Measurements from ENCODE around the gene WDR1. TPM values are rescaled to one million over a fixed set of nuclear protein-coding genes. Genes with fewer than 3 reads are reported as not detected.

Gene WDR1
- total and polyA plus RNA-seq, 8 donors = 30.0 to 102 (median 57.7) TPM

- no peak for FAIRE-seq
Observed at GRCh38 chr4:10091531-10092181, 24.9 kb downstream of the WDR1 start.

GRCh38 chr4:10090467-10091250 is 25.9 kb downstream of the WDR1 start:
- no peaks in the 10 kb centered on the region for H3K9me3 ChIP-seq
- TF ChIP-seq, protein P1, sequence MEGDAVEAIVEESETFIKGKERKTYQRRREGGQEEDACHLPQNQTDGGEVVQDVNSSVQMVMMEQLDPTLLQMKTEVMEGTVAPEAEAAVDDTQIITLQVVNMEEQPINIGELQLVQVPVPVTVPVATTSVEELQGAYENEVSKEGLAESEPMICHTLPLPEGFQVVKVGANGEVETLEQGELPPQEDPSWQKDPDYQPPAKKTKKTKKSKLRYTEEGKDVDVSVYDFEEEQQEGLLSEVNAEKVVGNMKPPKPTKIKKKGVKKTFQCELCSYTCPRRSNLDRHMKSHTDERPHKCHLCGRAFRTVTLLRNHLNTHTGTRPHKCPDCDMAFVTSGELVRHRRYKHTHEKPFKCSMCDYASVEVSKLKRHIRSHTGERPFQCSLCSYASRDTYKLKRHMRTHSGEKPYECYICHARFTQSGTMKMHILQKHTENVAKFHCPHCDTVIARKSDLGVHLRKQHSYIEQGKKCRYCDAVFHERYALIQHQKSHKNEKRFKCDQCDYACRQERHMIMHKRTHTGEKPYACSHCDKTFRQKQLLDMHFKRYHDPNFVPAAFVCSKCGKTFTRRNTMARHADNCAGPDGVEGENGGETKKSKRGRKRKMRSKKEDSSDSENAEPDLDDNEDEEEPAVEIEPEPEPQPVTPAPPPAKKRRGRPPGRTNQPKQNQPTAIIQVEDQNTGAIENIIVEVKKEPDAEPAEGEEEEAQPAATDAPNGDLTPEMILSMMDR (IDR thresholded peaks at IDR 0.05) = no peak
- no peak for ATAC-seq
- intact Hi-C loops (cut with DNase I) = no loop called here
- peak overlapping the region in 1 of 4 donors; percentile 44 for H3K27ac ChIP-seq
- no peaks in the 10 kb centered on the region for H3K27me3 ChIP-seq
- no peak overlapping the region for H3K4me3 ChIP-seq
- WGBS, 2 donors = 92 to 93% methylated on average over 21 of the region's 21 CpGs
- peaks cover 0 to 5% (median 0%) of the 10 kb centered on the region in 3 donors for H3K4me1 ChIP-seq
- no peak for FAIRE-seq
- peaks cover 5 to 63% (median 34%) of the 10 kb centered on the region in 3 donors for H3K36me3 ChIP-seq
- peak in 1 of 6 donors; percentile 20 for DNase-seq

More at GRCh38 chr4:10091531-10092181, 24.9 kb downstream of the WDR1 start:
- no peaks in the 10 kb centered on the region for H3K9me3 ChIP-seq
- H3K36me3 ChIP-seq = peaks cover 5 to 62% (median 25%) of the 10 kb centered on the region in 3 donors
- DNase-seq = peak in 1 of 6 donors; percentile 16
- WGBS, 2 donors = 93 to 96% methylated on average over 19 of the region's 19 CpGs
- no peak overlapping the region for H3K4me3 ChIP-seq
- H3K27ac ChIP-seq = no peak overlapping the region
- no peak for ATAC-seq
- no peaks in the 10 kb centered on the region for H3K27me3 ChIP-seq
- peaks cover 0 to 5% (median 0%) of the 10 kb centered on the region in 3 donors for H3K4me1 ChIP-seq
- intact Hi-C loops (cut with DNase I) = no loop called here
- TF ChIP-seq, protein P1 (IDR thresholded peaks at IDR 0.05) = no peak

DNA sequence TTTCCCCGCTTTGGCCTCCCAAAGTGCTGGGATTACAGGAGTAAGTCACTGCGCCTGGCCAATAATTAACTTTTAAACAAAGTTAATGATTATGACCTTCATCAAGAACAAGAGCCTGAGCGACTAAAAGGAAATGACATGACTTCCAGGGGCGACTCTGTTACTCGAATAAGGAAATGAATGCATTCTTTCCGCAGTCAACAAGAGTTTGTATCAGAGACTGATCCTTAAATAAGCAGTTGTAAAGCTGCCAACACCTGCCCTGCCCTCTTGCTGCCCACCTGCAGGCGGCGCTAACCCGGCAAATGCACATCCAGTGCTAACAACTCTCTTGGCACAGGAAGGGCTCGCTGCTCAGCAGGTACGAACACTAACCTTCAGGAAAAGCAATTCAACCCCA is 27.3 kb downstream of the WDR1 start:
- DNase-seq (peak in 3 of 6 donors; percentile 42 to 66 (median 64)), ATAC-seq (peak; percentile 47 to 77 (median 57)), FAIRE-seq (no peak)
- TF ChIP-seq, protein P1 (IDR thresholded peaks at IDR 0.05) = peak; percentile 17 to 27 (median 22)
- Histone ChIP-seq H3K36me3 (peaks cover 5 to 64% (median 38%) of the 10 kb centered on the region in 3 donors), H3K4me1 (peaks cover 0 to 5% (median 0%) of the 10 kb centered on the region in 3 donors), H3K4me3 (no peak overlapping the region), H3K27me3 (no peaks in the 10 kb centered on the region), H3K27ac (peak overlapping the region; percentile 39 to 51 (median 43)), H3K9me3 (no peaks in the 10 kb centered on the region)
- intact Hi-C loops (cut with DNase I) = no loop called here
- 45 to 52% methylated on average over 11 of the region's 11 CpGs for WGBS, 2 donors

- DNase-seq (peak in 2 of 6 donors; percentile 26 to 28), ATAC-seq (no peak), FAIRE-seq (no peak)
- Histone ChIP-seq H3K9me3 (no peaks in the 10 kb centered on the region), H3K27me3 (no peaks in the 10 kb centered on the region), H3K36me3 (peaks cover 5 to 74% (median 45%) of the 10 kb centered on the region in 3 donors), H3K4me1 (no peaks in the 10 kb centered on the region), H3K4me3 (no peak overlapping the region), H3K27ac (peak overlapping the region; percentile 39 to 51 (median 43))
- TF ChIP-seq, protein P1 (IDR thresholded peaks at IDR 0.05) = no peak
- intact Hi-C loops (cut with DNase I) = no loop called here
- 91 to 92% methylated on average over 28 of the region's 28 CpGs for WGBS, 2 donors
Observed at GRCh38 chr4:10088135-10089010, 28.2 kb downstream of the WDR1 start.
